Measurements from ENCODE around the gene DNA2. TPM values are rescaled to one million over a fixed set of nuclear protein-coding genes. Genes with fewer than 3 reads are reported as not detected.

DNA2 gene
- total and polyA plus RNA-seq, 2 of the 13 experiments (the other 11 are each of a cell fraction or from before 2014, with no cell fraction given) = 4.8 to 27.3 TPM

GRCh38 chr10:68471586-68472408 is at the start of gene DNA2 (continued):
- TF ChIP-seq ZNF576 (CRISPR knock-in tag; IDR thresholded peaks at IDR 0.05) (peak; percentile 86), HOXD1 (CRISPR knock-in tag; IDR thresholded peaks at IDR 0.05) (no peak), E2F2 (CRISPR knock-in tag; IDR thresholded peaks at IDR 0.05; ENCODE audit: borderline replicate concordance) (no peak), RNF219 (CRISPR knock-in tag; IDR thresholded peaks at IDR 0.05) (no peak), THAP9 (CRISPR knock-in tag; IDR thresholded peaks at IDR 0.05; ENCODE audit: borderline replicate concordance) (peak; percentile 83), ZNF672 (CRISPR knock-in tag; IDR thresholded peaks at IDR 0.05) (no peak), ETV5 (CRISPR knock-in tag; IDR thresholded peaks at IDR 0.05; ENCODE audit: borderline replicate concordance) (no peak; the same call in 1 of the 2 replicates), TCF7L2 (IDR thresholded peaks at IDR 0.05; ENCODE audit: low read depth, low read length) (no peak), SIN3B (IDR thresholded peaks at IDR 0.05; ENCODE audit: low read length) (peak; percentile 95), ZSCAN5A (CRISPR knock-in tag; IDR thresholded peaks at IDR 0.05; ENCODE audit: borderline replicate concordance) (peak; percentile 57; the same call in 1 of the 2 replicates), KDM4B (CRISPR knock-in tag; IDR thresholded peaks at IDR 0.05) (no peak), EED (CRISPR knock-in tag; IDR thresholded peaks at IDR 0.05) (no peak), ZHX1 (CRISPR knock-in tag; IDR thresholded peaks at IDR 0.05; ENCODE audit: low read depth) (0 out of 2 replicates have a peak, but pooled peaks have one; percentile 25), NFIB (CRISPR knock-in tag; IDR thresholded peaks at IDR 0.05; ENCODE audit: borderline replicate concordance) (no peak), BCL6 (CRISPR knock-in tag; IDR thresholded peaks at IDR 0.05) (0 out of 2 replicates have a peak, but pooled peaks have one; percentile 26), HNRNPL (IDR thresholded peaks at IDR 0.05; ENCODE audit: low read depth, low read length) (no peak), ADNP (CRISPR knock-in tag; IDR thresholded peaks at IDR 0.05) (no peak), MBNL3 (CRISPR knock-in tag; conservative IDR thresholded peaks at IDR 0.05) (no peak)

All from HepG2 (cell line).